ENCODE measurements around the gene LTF.
"Not testable (repeated sequence)": the region's sequence is repeated elsewhere in the genome, so short reads cannot be mapped to it uniquely, and the experiment has no call there.

The LTF gene

GRCh38 chr3:46429671-46430070 is 35.0 kb downstream of the LTF start:
- H3K4me3 ChIP-seq (replicated peaks; ENCODE audit: low read depth, low read length), result no peak overlapping the region
- no peak for TF ChIP-seq CTCF (IDR thresholded peaks at IDR 0.05; ENCODE audit: low read length, missing control alignments)
- DNase-seq (ENCODE audit: low read depth), result no peak

- H3K4me3 ChIP-seq (replicated peaks; ENCODE audit: low read depth, low read length), result no peak overlapping the region
- TF ChIP-seq CTCF (IDR thresholded peaks at IDR 0.05; ENCODE audit: low read length, missing control alignments), result no peak
- DNase-seq (ENCODE audit: low read depth), result no peak
These were observed 35.5 kb downstream of the LTF start for GRCh38 chr3:46429250-46429649.

- DNase-seq (ENCODE audit: low read depth), result no peak
- no peak overlapping the region for H3K4me3 ChIP-seq (replicated peaks; ENCODE audit: low read depth, low read length)
- TF ChIP-seq CTCF (IDR thresholded peaks at IDR 0.05; ENCODE audit: low read length, missing control alignments), result no peak
These were observed 36.5 kb downstream of the LTF start for GRCh38 chr3:46427916-46428833.

- peak; percentile 24 for DNase-seq (ENCODE audit: low read depth)
- H3K4me3 ChIP-seq (replicated peaks; ENCODE audit: low read depth, low read length), result not testable (repeated sequence)
These were observed 37.3 kb downstream of the LTF start for GRCh38 chr3:46427404-46427803.

GRCh38 chr3:46426476-46426875 is 38.2 kb downstream of the LTF start:
- not testable (repeated sequence) for DNase-seq (ENCODE audit: low read depth); H3K4me3 ChIP-seq (replicated peaks; ENCODE audit: low read depth, low read length)

- DNase-seq (ENCODE audit: low read depth), result peak; percentile 42
- no peak overlapping the region for H3K4me3 ChIP-seq (replicated peaks; ENCODE audit: low read depth, low read length)
- TF ChIP-seq CTCF (IDR thresholded peaks at IDR 0.05; ENCODE audit: low read length, missing control alignments), result no peak
These were observed 41.1 kb downstream of the LTF start for GRCh38 chr3:46423588-46423987.

- peak; percentile 13 for DNase-seq (ENCODE audit: low read depth)
- TF ChIP-seq CTCF (IDR thresholded peaks at IDR 0.05; ENCODE audit: low read length, missing control alignments), result no peak
- no peak overlapping the region for H3K4me3 ChIP-seq (replicated peaks; ENCODE audit: low read depth, low read length)
These were observed 42.1 kb downstream of the LTF start for GRCh38 chr3:46422617-46423016.

GRCh38 chr3:46420931-46421330 is 43.8 kb downstream of the LTF start:
- H3K4me3 ChIP-seq (replicated peaks; ENCODE audit: low read depth, low read length), result no peak overlapping the region
- TF ChIP-seq CTCF (IDR thresholded peaks at IDR 0.05; ENCODE audit: low read length, missing control alignments), result no peak
- DNase-seq (ENCODE audit: low read depth), result no peak

All from fibroblast of pulmonary artery (primary cell).